ENCODE data around the gene PAWR.
"Not testable (repeated sequence)": the region's sequence is repeated elsewhere in the genome, so short reads cannot be mapped to it uniquely, and the experiment has no call there.

Gene PAWR

GRCh38 chr12:79686171-79686570, 4.6 kb downstream of the PAWR start:
- DNase-seq = no peak

GRCh38 chr12:79685068-79685467, 5.7 kb downstream of the PAWR start:
- DNase-seq = no peak

GRCh38 chr12:79684338-79684737, 6.4 kb downstream of the PAWR start:
- DNase-seq = not testable (repeated sequence)

GRCh38 chr12:79682593-79682992, 8.2 kb downstream of the PAWR start:
- DNase-seq = no peak

- DNase-seq = peak; percentile 22 to 32
These were observed 9.7 kb downstream of the PAWR start for GRCh38 chr12:79681008-79681590.

GRCh38 chr12:79680051-79680450, 10.7 kb downstream of the PAWR start:
- DNase-seq = no peak

GRCh38 chr12:79678306-79678705, 12.5 kb downstream of the PAWR start:
- peak in 1 of 2 experiments; percentile 11 for DNase-seq

GRCh38 chr12:79677672-79678071, 13.1 kb downstream of the PAWR start:
- DNase-seq = no peak

GRCh38 chr12:79676579-79676978, 14.2 kb downstream of the PAWR start:
- no peak for DNase-seq

GRCh38 chr12:79674629-79675028, 16.1 kb downstream of the PAWR start:
- no peak for DNase-seq

- no peak for DNase-seq
These were observed 17.4 kb downstream of the PAWR start for GRCh38 chr12:79673354-79673753.

- no peak for DNase-seq
These were observed 22.7 kb downstream of the PAWR start for GRCh38 chr12:79668113-79668512.

- no peak for DNase-seq
These were observed 25.4 kb downstream of the PAWR start for GRCh38 chr12:79665212-79665887.

- no peak for DNase-seq
These were observed 26.2 kb downstream of the PAWR start for GRCh38 chr12:79664518-79664917.

GRCh38 chr12:79662046-79662811, 28.5 kb downstream of the PAWR start:
- DNase-seq = peak; percentile 25 to 44

- DNase-seq = no peak
These were observed 29.1 kb downstream of the PAWR start for GRCh38 chr12:79661629-79662028.

- no peak for DNase-seq
These were observed 30.8 kb downstream of the PAWR start for GRCh38 chr12:79659961-79660431.

- DNase-seq = no peak
These were observed 32.5 kb downstream of the PAWR start for GRCh38 chr12:79658221-79658620.

- DNase-seq = no peak
These were observed 33.6 kb downstream of the PAWR start for GRCh38 chr12:79657136-79657535.

- DNase-seq = no peak
These were observed 35.7 kb downstream of the PAWR start for GRCh38 chr12:79655036-79655435.

- DNase-seq = no peak
These were observed 38.2 kb downstream of the PAWR start for GRCh38 chr12:79652521-79652920.

- no peak for DNase-seq
These were observed 40.3 kb downstream of the PAWR start for GRCh38 chr12:79650440-79650839.

GRCh38 chr12:79648881-79649280, 41.9 kb downstream of the PAWR start:
- no peak for DNase-seq

- DNase-seq = not testable (repeated sequence)
These were observed 43.9 kb downstream of the PAWR start for GRCh38 chr12:79646843-79647242.
